Endothelial cell of hepatic sinusoid (primary cell): ENCODE measurements around the gene RFTN2.
"Not testable (repeated sequence)": the region's sequence is repeated elsewhere in the genome, so short reads cannot be mapped to it uniquely, and the experiment has no call there.

ENCODE experiments used
- in situ Hi-C: cut with HindIII; loops from 2 replicates; pipeline ENCODE4 v1.10.0; 2017; ENCODE audit warnings: low sequenced_read_pairs

RFTN2 gene, protein sequence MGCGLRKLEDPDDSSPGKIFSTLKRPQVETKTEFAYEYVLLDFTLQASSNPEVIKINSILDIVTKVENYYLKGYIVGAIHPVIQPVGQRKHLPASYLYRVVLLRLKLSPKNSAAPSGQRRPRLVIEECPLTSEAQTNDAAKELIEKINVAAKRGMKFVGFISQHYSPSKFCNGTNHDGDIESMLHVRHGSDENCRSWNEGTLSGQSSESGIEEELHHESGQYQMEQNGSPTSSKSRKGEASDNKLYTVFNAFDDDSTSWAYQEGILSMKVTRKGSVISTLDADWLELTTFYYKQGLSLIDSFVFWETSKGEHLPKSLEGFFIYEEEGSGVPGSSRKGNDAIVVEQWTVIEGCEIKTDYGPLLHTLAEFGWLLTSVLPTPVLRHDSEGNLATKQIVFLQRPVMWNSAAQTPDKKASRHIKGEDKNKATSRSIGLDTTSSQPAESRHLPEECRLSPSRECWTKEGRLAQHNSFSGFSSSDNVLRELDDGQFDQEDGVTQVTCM

DNA sequence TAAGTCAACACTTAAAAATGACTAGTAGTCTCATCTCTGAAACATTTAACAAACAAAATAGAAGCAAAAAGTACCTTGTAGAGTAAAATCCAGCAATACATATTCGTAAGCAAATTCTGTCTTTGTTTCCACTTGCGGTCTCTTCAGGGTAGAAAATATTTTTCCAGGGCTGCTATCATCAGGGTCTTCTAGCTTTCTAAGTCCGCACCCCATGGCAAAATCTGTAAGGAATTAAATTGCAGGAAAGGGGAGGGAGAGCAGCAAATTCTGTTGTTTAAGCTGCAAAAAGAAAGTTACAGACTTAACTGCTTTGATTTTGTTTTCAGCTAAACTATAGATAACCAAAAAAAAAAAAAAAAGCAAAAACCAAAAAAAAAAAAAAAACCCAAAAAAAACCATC is at the start of gene RFTN2:
Gene RFTN2, minus strand, starts transcription at position 342 of the 400 bp plus-strand sequence. Its CDS starts 129 bp downstream, at position 213.
- in situ Hi-C loops = no loop called here

DNA sequence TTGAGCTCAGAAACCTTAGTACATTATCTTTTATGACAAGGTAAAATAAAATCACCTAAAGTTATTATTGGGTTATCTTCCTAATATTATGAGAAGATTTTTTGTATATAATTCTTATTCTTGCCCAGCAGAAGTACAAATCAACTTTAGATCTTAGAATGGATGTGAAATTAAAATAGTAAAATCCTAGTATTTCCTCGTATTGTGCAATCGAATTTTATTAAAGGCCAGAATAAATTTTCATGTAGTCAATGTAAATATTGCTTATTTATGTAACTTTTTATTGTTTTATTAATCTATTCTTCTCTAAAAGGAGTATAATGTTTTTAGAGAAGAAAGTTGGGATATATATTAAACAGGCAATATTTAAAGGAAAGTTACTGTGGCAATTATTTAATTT is 42.5 kb upstream of the RFTN2 start:
- in situ Hi-C loops = no loop called here

DNA sequence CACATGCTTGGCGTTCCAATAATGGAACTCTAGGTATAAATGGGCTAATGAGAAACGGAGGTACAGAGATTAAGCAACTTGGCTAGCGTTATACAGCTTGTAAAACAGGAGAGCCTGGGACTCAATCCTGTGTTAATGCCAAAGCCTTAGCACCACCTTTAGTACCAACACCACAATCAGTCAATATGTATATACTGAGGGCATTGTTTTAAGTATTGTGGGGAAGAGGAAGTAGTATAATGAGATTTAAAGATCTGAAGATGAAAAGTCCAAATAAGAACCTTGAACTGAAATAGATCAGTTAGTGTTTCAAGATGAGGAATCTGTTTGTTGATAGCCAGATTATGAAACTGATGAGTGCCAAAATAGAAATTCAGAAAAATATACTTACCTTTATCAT is 37.9 kb upstream of the RFTN2 start:
- in situ Hi-C loops = no loop called here

DNA sequence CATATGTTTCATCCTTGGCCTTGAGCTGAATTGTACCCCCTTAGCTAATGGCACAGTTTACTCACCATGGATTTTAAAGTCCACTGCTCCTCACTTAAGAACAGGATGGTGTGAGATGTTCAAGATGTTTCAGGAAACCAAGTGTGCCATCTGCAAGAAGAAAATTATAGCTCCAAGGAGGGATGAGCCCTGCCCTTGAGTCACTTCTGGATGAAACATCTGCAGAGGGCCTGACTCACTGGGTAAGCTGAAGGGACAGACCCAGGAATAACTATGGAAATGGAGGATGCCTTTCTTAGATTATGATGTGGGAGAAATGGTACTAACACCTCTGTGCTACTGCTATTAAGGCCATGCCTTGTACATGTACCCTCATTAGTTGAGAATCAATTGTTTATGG is 36.2 kb upstream of the RFTN2 start:
- in situ Hi-C loops = no loop called here

DNA sequence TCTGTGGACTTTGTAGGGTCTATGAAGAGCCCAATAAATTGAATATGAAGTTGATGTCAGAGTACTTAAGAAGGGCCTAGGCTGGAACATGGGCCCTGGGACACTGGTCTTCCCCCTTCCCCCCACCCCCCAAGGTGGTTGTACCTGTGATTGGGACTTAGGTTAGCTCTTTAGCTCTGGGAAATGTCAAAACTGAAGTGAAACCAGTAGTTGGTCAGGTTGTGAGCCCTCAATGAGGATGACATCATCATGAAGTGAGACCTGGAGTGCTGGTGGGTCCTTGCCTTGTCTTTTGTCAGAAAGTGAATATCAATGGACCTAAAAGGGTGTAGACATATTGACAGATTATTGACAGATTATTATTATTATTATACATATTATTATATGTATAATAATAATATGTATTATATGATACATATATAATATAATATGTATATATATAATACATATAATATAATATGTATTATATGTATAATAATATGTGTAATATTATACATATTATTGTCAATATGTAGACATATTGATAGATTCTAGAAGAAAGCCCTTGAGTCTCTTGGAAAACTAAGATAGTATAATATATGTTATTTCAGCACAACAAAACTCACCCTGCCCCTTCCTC is 35.1 kb upstream of the RFTN2 start:
- in situ Hi-C loops = no loop called here

DNA sequence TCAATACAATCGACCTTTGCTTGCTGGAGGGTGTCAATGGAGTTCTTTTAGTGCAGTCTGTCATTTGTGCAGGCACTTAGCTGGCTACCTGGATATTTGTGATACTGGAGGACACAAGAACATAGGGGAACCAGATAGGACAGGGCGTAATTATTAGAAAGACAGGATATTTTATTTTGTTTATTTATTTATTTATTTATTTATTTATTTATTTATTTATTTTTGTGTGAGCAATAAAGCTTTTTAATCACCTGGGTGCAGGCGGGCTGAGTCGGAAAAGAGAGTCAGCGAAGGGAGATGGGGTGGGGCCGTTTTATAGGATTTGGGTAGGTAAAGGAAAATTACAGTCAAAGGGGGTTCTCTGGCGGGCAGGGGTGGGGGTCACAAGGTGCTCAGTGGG is 33.8 kb upstream of the RFTN2 start:
- in situ Hi-C loops = not testable (repeated sequence)

DNA sequence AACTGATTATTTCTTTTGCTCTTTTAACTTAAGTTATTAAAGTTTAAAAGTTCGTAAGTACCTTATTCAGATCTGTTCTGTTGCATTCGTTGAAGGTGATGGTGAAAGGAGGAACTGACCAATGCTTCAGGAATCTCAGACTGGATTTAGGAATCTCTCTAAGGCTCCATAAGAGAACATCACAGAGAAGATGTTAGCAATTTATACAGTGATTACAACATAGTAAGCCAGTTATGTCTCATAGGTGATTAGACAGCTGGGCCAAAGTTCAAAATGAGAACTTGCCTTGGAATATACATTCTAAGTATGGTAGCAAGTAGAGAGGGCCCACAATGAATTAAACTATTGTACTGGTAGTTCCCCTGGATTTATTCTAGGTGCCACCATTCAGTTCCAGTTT is 32.9 kb upstream of the RFTN2 start:
- in situ Hi-C loops = no loop called here

DNA sequence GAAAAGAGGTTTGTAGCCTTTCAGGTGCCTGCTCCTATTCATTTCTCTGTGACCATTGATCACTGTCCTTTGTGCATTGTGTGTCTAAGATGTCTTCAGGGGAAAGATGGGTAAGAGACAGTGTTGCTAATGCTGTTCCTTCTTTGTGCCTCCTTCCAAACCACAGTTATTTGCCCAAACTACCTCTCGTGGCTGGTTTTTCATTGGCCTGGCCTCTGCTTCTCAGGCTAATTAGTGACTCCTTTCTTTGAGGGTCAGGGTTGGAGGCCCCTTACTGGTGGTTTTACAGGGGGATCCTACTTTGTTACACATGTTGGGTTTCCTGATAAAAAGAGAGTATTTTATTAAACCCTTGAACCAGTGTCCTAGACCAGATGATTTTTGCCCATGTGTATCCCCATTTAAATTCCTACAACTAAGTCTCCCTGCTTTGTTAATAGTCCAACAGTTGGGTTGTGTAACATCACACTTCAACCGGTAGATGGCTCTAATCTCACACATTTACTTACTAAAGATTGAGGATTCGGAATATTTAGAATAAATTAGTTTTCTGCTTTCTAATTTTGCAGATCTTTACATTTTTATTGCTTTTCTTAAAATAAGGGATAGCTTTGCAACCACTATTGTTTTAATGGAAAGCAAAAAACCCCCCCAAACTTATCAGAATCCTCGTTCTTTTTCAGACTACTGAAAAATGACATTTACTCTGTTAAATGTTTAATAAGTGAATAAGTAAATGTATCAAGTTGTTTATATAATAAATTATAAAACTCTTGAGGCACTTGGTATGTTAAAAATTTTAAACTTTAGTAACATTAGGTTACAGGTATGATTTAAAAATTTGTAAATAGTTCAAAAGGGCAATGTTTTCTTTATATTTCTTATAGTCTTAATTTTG is 32.2 kb upstream of the RFTN2 start:
- in situ Hi-C loops = no loop called here

DNA sequence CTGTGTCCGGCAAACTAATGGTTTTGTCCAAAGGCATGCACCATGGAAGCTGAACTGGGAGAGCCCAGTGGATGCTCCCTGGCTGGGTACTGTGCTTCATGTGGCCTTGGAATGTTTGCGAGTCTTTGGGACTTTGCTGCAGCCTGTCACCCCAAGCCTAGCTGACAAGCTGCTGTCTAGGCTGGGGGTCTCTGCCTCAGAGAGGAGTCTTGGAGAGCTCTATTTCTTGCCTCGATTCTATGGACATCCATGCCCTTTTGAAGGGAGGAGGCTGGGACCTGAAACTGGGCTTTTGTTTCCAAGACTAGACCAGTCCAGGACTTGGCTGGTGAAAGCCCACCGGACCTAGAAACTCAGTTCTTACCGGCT is 31.4 kb upstream of the RFTN2 start:
- in situ Hi-C loops = no loop called here

DNA sequence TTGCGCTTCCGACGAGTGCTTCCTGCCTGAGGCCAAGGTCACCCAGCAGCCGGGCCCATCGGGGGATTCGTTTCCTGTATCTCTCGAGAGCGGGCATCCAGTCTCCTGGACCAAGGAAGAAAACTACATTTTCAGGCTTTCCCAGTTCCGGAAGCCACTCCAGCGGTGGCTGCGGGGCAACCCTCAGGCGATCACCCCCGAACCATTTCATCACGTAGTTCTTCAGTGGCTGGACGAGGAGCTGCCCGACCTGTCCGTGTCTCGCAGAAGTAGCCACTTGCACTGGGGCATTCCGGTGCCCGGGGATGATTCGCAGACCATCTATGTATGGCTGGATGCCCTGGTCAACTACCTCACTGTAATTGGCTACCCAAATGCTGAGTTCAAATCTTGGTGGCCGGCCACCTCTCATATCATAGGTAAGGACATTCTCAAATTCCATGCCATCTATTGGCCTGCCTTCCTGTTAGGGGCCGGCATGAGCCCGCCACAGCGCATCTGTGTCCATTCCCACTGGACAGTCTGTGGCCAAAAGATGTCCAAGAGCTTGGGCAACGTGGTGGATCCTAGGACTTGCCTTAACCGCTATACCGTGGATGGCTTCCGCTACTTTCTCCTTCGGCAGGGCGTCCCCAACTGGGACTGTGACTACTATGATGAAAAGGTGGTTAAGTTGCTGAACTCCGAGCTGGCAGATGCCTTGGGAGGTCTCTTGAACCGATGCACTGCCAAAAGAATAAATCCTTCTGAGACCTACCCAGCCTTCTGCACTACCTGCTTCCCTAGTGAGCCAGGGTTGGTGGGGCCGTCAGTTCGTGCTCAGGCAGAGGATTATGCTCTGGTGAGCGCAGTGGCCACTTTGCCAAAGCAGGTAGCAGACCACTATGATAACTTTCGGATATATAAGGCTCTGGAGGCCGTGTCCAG is 30.8 kb upstream of the RFTN2 start:
- in situ Hi-C loops = no loop called here

DNA sequence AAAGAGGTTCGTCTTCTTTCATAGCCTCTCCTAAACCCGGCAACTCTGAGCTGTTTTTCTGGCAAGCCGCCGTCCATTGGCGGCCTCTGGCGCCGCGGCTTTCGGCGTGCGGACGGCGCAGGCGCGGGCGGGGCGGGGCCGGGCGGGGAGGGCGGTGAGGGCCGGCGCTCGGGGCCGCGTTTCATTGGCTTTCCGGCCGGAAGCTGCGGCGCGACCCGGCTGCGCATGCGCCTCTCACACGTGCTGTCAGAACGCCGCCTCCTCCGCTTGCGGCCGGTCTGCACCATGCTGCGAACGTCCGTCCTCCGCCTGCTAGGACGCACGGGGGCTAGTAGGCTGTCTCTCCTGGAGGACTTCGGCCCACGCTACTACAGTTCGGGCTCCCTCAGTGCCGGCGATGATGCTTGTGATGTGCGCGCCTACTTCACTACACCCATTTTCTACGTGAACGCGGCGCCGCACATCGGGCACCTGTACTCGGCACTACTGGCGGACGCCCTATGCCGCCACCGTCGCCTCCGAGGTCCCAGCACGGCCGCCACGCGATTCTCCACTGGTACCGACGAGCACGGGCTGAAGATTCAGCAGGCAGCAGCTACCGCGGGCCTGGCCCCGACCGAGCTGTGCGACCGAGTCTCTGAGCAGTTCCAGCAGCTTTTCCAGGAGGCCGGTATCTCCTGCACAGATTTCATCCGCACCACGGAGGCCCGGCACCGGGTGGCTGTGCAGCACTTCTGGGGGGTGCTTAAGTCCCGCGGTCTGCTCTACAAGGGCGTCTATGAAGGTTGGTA is 29.9 kb upstream of the RFTN2 start, which contains the start of gene MARS2:
Gene MARS2, plus strand, starts transcription at position 249 of the 791 bp plus-strand sequence. Its CDS starts 37 bp downstream, at position 286.
- in situ Hi-C loops = no loop called here

DNA sequence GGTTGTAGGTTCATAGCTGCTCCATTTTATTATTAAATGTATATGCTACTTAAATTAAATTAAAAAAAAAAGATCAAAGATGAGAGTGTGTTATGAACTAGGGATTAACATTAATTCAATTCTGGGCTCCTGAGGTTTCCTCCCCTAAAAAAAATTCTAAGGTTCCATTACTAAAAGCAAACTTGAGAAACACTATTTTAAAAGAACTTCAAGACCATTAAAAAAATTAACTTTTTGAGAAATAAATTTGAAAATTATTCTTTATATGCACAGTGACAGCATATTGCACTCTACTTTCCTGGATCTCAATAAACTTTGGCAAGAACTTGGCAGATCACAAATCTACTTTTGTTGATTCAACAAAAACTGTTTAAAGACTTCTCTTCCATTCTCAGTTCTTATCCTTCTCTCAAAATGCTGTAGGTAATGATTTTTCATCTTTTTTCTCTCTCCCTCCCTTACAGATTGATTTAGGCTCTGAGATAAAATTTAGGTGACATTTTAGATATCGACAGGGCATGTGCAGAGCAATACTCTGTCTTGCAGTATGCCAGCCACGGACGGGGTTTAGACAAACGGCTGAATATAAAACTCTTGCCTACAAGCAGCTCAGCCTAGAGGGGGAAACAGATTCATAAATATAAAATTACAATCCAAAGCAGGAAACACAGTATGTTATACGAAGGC is 29.2 kb upstream of the RFTN2 start:
- in situ Hi-C loops = no loop called here

DNA sequence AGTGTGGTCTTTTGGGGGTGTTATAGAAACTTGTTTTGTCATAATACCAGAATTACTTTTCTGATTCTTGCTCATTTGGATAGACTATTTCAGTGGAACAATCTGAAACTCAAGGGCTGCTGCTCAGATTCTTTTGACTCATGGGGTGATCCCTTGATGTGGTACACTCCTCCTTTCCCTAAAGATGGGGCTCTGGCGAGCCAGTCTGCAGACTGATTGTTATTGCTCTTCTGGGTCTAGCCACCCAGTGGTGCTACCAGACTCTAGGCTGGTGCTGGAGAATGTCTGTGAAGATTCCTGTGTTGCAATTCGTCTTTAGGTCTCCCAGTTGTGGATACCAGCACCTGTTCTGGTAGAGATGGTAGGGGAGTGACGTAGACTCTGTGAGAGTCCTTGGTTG is 25.6 kb upstream of the RFTN2 start:
- in situ Hi-C loops = no loop called here

DNA sequence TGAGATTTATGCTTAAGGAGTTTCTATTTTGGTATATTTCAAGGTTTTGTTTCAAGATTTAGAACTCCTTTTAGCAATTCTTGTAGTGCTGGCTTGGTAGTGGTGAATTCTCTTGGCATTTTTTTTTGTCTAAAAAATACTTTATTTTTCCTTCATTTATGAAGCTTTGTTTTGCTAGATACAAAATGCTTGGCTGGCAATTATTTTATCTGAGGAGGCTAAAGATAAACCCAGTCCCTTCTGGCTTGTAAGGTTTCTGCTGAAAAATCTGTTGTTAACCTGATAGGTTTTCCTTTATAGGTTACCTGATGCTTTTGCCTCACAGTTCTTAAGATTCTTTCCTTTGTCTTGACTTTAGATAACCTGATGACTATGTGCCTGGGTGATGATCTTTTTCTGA is 24.3 kb upstream of the RFTN2 start:
- in situ Hi-C loops = not testable (repeated sequence)

DNA sequence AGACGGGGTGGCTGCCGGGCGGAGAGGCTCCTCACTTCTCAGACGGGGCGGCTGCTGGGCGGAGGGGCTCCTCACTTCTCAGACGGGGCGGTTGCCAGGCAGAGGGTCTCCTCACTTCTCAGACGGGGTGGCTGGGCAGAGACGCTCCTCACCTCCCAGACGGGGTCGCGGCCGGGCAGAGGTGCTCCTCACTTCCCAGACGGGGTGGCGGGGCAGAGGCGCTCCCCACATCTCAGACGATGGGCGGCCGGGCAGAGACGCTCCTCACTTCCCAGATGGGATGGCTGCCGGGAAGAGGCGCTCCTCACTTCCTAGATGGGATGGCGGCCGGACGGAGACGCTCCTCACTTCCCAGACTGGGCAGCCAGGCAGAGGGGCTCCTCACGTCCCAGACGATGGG is 21.2 kb upstream of the RFTN2 start:
- in situ Hi-C loops = not testable (repeated sequence)

DNA sequence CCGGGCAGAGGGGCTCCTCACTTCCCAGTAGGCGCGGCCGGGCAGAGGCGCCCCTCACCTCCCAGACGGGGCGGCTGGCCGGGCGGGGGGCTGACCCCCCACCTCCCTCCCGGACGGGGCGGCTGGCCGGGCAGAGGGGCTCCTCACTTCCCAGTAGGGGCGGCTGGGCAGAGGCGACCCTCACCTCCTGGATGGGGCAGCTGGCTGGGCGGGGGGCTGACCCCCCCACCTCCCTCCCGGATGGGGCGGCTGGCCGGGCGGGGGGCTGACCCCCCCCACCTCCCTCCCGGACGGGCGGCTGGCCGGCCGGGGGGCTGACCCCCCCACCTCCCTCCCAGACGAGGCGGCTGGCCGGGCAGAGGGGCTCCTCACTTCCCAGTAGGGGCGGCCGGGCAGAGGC is 20.6 kb upstream of the RFTN2 start:
- in situ Hi-C loops = not testable (repeated sequence)

DNA sequence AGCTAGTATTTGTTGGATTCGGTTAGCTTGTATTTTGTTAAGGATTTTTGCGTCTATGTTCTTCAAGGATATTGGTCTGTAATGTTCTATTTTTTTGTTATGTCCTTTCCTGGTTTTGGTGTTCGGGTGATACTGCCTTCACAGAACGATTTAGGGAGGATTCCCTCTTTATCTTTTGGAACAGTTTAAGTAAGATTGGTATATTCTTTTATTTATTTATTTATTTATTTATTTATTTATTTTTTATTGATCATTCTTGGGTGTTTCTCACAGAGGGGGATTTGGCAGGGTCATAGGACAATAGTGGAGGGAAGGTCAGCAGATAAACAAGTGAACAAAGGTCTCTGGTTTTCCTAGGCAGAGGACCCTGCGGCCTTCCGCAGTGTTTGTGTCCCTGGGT is 19.8 kb upstream of the RFTN2 start:
- in situ Hi-C loops = not testable (repeated sequence)

DNA sequence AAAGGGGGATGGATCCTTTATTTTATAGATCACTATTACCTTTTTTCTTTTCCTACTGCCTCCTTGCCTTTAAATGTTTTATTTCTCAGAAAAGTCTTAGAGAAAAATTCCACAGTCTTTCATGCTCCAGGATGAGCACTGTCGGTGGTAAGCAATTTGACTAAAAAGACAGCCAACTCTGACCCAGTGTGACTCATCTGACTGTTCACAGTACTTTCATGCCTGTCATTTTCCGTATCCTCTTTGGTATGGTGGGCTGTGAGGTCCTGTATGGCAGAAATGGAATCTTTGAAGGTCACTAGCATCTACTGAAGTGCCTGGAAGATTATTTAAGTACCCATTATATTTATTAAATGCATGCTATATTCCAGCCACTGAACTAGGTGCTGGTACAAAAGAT is 2.1 kb upstream of the RFTN2 start:
- in situ Hi-C loops = no loop called here

DNA sequence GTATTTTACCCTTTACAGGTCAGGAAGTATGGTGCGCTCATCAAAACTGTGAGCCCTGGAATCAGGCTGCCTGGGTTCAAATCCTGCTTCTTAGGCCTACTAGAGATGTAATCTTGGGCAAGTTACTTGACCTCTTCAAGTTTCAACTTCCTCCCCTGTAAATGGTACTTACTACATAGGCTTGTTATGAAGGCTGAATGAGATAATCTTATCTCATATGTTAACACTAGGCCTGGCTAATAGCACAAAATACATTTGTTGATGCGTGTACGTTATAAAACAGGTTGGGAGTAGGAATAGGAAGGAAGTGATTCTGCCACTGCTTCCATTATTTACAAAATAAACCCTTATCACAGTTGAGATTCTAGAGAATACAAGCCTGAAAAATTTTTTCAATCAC is 1.7 kb upstream of the RFTN2 start:
- in situ Hi-C loops = no loop called here
